Psoas muscle (tissue), 8 donors: Measurements from ENCODE around the gene RAD51B. TPM values are rescaled to one million over a fixed set of nuclear protein-coding genes. Genes with fewer than 3 reads are reported as not detected.
"Not testable (repeated sequence)": the region's sequence is repeated elsewhere in the genome, so short reads cannot be mapped to it uniquely, and the experiment has no call there.

Experiments used
- ATAC-seq, 4 donors: fragments of 200-7000 bp; cut with Tn5 transposase; one replicate each; pipeline ENCODE4 v1.9.1; 2020; ENCODE audit warnings: moderate library complexity in 3 of 4, mild to moderate bottlenecking in 2 of 4
- DNase-seq, 2 donors: peaks; one replicate each; pipeline ENCODE4 v3.0.0-alpha.2; 2020
- H3K27ac ChIP-seq: fragments of 200-600 bp; one replicate; pipeline ENCODE4 v1.8.0; 2022
- H3K27me3 ChIP-seq, 3 donors: fragments of 200-600 bp in 1 of 3; one replicate each; pipeline versions ENCODE4 v1.6.1 to v1.8.0; 2013 to 2022; ENCODE audit warnings: low read length in 2 of 3, mild to moderate bottlenecking in 2 of 3, moderate library complexity in 1 of 3; ENCODE audit not compliant: insufficient read depth in 3 of 3
- H3K36me3 ChIP-seq, 2 donors: fragments of 200-600 bp in 1 of 2; one replicate each; pipeline versions ENCODE4 v1.6.1 to v1.8.0; 2013 to 2022; ENCODE audit warnings: low read depth in 1 of 2, mild to moderate bottlenecking in 1 of 2, moderate library complexity in 1 of 2; ENCODE audit not compliant: insufficient read depth in 1 of 2
- H3K4me1 ChIP-seq: fragments of 200-600 bp; one replicate; pipeline ENCODE4 v1.8.0; 2022
- H3K4me3 ChIP-seq: fragments of 200-600 bp; one replicate; pipeline ENCODE4 v1.8.0; 2022; ENCODE audit warnings: mild to moderate bottlenecking
- H3K9me3 ChIP-seq: fragments of 200-600 bp; one replicate; pipeline ENCODE4 v1.8.0; 2022
- WGBS, 3 donors: extraction: QIAGEN DNeasy Blood & Tissue Kit; methylation state at CpG; one replicate each; pipeline versions ENCODE4 v1.1.6 to v1.1.7; 2013; 5-methylcytosine and 5-hydroxymethylcytosine counted together
- intact Hi-C, 2 donors: fragments of 100-400 bp; cut with DNase I; formaldehyde crosslinking; loops; one replicate each; pipeline versions ENCODE4 v1.11.0 to v1.14.2; 2022
- polyA plus RNA-seq, 3 donors: library from polyadenylated mRNA; stranded (reverse); fragments of 200-250 nt; gene quantifications; one replicate each; pipeline ENCODE4 v1.2.3, GENCODE V29; 2013
- total RNA-seq, 4 donors: library from RNA; stranded (reverse); fragmentation: NEBNext Ultra II Directional in 2 of 4; extraction: Animal tissue kit (Norgen Biotek cat#: 25700) in 2 of 4; gene quantifications; one replicate each; pipeline versions ENCODE4 v1.2.1 to v1.2.4, GENCODE V29; 2021 to 2023
- TF ChIP-seq, protein P1 (sequence below): fragments of 200-600 bp; IDR thresholded peaks from one replicate; pipeline ENCODE4 v1.8.0; 2022; ENCODE audit warnings: antibody characterized with exemption
- donor health status: healthy with polysubstance abuse.
- donor health status: DM: no; HTN: no; CAD: no; lungs with moderate emphysema.
- donor health status: Bipolar disorder and iron deficiency.
- donor health status: healthy.
- donor health status: DM: yes; HTN: yes; CAD: no.
- donor health status: DM: no; HTN: no; CAD: no.
- donor health status: DM: no; HTN: no; CAD: no.
- donor health status: DM: yes; HTN: yes; CAD: no.

RAD51B gene
- total and polyA plus RNA-seq, 7 donors, result 0.60 to 7.2 (median 2.2) TPM

DNA sequence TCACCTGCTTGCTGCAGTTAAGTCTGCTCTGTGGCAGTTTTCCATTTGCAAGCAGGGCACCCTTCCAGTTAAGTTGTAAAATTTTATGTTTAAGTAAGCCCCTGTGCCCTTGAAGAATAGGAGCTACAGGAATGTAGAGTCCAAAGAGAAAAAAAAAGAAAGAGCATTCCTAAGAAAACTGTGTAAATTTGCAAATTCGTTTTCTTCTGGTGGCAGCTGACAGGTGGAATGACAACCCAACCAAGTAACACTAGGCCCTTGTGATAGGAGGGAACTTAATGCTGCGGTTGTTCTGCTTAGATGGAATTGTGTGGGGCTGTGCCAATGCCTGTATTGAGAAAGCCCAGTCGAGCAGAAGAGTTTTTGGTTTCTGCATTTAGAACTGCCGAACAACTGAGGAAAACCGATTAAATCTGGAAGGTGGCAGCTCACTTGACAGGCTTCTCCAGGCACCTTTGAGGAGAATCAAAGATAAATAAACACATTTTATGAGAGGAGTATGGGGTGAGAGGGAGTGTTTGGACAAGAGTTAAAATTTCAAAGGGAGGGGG is 280.0 kb downstream of the RAD51B start:
- Histone ChIP-seq H3K27me3 (peaks cover 0 to 2% (median 0%) of the 10 kb centered on the region in 3 donors), H3K4me1 (no peaks in the 10 kb centered on the region), H3K9me3 (peaks cover 17% of the 10 kb centered on the region), H3K4me3 (no peak overlapping the region), H3K27ac (no peak overlapping the region), H3K36me3 (no peaks in the 10 kb centered on the region)
- 21 to 50% (median 30%) methylated on average over 5 of the region's 5 CpGs for WGBS, 3 donors
- no peak for DNase-seq
- peak in 3 of 4 donors; percentile 58 to 74 (median 70) for ATAC-seq
- intact Hi-C loops, result no loop called here
- TF ChIP-seq, protein P1, sequence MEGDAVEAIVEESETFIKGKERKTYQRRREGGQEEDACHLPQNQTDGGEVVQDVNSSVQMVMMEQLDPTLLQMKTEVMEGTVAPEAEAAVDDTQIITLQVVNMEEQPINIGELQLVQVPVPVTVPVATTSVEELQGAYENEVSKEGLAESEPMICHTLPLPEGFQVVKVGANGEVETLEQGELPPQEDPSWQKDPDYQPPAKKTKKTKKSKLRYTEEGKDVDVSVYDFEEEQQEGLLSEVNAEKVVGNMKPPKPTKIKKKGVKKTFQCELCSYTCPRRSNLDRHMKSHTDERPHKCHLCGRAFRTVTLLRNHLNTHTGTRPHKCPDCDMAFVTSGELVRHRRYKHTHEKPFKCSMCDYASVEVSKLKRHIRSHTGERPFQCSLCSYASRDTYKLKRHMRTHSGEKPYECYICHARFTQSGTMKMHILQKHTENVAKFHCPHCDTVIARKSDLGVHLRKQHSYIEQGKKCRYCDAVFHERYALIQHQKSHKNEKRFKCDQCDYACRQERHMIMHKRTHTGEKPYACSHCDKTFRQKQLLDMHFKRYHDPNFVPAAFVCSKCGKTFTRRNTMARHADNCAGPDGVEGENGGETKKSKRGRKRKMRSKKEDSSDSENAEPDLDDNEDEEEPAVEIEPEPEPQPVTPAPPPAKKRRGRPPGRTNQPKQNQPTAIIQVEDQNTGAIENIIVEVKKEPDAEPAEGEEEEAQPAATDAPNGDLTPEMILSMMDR, result no peak

DNA sequence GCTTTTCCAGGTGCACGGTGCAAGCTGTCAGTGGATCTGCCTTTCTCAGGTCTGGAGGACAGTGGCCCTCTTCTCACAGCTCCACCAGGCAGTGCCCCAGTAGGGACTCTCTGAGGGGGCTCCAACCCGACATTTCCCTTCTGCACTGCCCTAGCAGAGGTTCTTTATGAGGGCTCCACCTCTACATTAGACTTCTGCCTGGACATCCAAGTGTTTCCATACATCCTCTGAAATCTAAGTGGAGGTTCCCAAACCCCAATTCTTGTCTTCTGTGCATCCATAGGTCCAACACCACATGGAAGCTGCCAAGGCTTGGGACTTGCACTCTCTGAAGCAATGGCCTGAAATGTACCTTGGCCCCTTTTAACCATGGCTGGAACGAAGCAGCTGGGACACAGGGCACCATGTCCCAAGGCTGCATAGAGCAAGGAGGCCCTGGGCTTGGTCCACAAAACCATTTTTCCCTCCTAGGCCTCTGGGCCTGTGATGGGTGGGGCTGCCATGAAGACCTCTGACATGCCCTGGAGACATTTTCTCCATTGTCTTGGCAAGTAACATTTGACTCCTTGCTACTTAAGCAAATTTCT is 282.2 kb downstream of the RAD51B start:
- peaks cover 17% of the 10 kb centered on the region for H3K9me3 ChIP-seq
- 95 to 100% (median 99%) methylated on average over 3 of the region's 3 CpGs for WGBS, 3 donors
- H3K4me3 ChIP-seq, H3K27ac ChIP-seq, ATAC-seq, H3K27me3 ChIP-seq, H3K4me1 ChIP-seq, intact Hi-C loops, DNase-seq, H3K36me3 ChIP-seq: not testable (repeated sequence)

DNA sequence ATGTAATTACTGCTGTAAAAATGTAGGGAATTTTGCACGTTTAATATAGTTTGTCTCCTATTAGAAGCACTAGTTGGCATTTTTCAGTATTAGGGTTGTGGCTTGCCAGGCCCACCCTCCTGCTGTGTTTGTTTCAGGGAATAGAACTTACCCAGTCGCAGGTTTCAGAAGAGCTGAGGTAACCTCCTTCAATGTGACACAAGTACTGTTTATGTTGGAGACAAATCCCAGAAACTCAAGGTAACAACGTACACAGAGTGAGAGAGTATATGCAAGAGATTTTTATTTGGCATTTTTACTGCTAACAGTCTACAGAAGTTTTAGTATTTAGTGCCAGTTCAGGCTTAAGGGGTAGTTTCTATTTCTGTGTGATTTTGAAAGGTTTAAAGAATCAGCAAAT is 284.3 kb downstream of the RAD51B start:
- H3K9me3 ChIP-seq, result peaks cover 17% of the 10 kb centered on the region
- H3K4me1 ChIP-seq, result no peaks in the 10 kb centered on the region
- DNase-seq (no peak), ATAC-seq (no peak)
- no peak overlapping the region for H3K27ac ChIP-seq
- peaks cover 0 to 2% (median 0%) of the 10 kb centered on the region in 3 donors for H3K27me3 ChIP-seq
- TF ChIP-seq, protein P1, result no peak
- H3K36me3 ChIP-seq, result no peaks in the 10 kb centered on the region
- H3K4me3 ChIP-seq, result no peak overlapping the region
- 50 to 75% (median 55%) methylated on average over 3 of the region's 3 CpGs for WGBS, 3 donors
- intact Hi-C loops, result no loop called here

DNA sequence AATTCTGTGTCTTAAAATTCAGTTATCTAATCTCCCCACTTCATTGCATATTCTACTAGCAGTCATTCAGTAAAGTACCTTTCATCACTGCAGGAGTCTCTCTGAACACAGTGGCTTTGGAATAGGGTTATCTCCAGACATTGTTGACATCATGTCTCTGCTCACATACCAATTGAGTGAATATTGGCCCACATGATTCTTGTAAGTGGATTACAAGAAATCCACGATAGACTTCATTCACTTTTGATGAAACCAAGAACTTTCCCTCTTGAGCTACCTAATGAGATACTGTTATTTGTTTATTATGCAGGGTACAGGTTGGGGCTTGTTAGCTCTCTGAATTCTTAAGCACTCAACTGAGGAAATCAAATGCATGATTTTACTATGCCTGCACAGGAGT is 284.9 kb downstream of the RAD51B start:
- TF ChIP-seq, protein P1, result no peak
- Histone ChIP-seq H3K4me1 (no peaks in the 10 kb centered on the region), H3K9me3 (peaks cover 17% of the 10 kb centered on the region), H3K36me3 (no peaks in the 10 kb centered on the region), H3K27me3 (peaks cover 0 to 2% (median 0%) of the 10 kb centered on the region in 3 donors), H3K27ac (no peak overlapping the region), H3K4me3 (no peak overlapping the region)
- 59 to 76% (median 62%) methylated on average over 1 of the region's 1 CpG for WGBS, 3 donors
- ATAC-seq (no peak), DNase-seq (no peak)
- intact Hi-C loops, result no loop called here

DNA sequence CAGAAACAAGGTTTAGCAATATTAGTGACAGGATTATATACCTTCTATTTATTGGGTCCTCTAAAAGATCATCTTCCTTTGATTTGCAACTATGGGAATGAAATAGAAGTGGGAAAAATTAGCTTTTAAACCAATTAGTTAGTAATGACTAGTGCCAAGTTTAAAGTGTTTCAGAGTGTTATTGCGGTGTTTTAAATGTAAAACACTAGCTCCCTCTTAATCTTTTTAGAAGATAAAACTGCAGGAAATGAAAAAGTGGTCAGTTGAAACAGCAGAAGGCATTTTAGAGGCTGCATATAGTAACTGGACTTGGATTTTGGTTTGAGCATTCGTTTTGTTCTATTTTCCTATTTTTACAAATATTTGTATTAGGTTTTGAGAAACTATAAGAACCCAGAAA is 286.2 kb downstream of the RAD51B start:
- WGBS, 3 donors, result 40 to 81% (median 60%) methylated on average over 2 of the region's 2 CpGs
- Histone ChIP-seq H3K27ac (no peak overlapping the region), H3K4me1 (no peaks in the 10 kb centered on the region), H3K27me3 (no peaks in the 10 kb centered on the region), H3K36me3 (no peaks in the 10 kb centered on the region), H3K9me3 (peaks cover 17% of the 10 kb centered on the region), H3K4me3 (no peak overlapping the region)
- no peak for DNase-seq
- no peak for ATAC-seq
- TF ChIP-seq, protein P1, result no peak
- intact Hi-C loops, result no loop called here
